Measurements from ENCODE around the gene CDH9. TPM values are rescaled to one million over a fixed set of nuclear protein-coding genes. Genes with fewer than 3 reads are reported as not detected.

CDH9 gene
- total and polyA plus RNA-seq, 9 of the 15 experiments (the other 6 are each of a cell fraction or from before 2014, with no cell fraction given): not detected

DNA sequence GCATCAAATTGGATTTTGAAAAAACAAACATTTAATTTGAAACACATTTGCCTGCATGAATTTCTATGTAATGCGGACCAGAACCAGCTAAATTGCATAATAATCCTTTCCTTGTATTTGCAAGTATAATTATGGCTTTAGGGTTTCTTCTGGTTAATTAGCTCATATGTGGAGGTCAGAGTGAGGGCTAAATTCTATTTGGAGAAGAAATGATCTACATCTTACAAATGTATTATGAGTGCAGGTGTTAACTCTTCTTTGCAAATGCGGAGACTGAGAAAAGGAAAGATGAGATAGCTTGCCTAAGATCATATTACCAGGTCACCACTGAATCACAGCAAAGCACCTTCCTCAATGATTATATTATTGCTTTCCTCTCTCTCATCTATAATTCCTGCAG, 194.7 kb downstream of the CDH9 start (continued):
- TF ChIP-seq ZNF232 (CRISPR knock-in tag; IDR thresholded peaks at IDR 0.05) (no peak), HDAC3 (IDR thresholded peaks at IDR 0.05; ENCODE audit: borderline replicate concordance, partially characterized antibody) (no peak), ZNF143 (CRISPR knock-in tag; IDR thresholded peaks at IDR 0.05) (no peak), BDP1 (IDR thresholded peaks at IDR 0.05; ENCODE audit: insufficient read depth, insufficient read length) (no peak), RBM25 (IDR thresholded peaks at IDR 0.05; ENCODE audit: low read depth, low read length, severe bottlenecking) (no peak)
- TF ChIP-seq, protein P1, sequence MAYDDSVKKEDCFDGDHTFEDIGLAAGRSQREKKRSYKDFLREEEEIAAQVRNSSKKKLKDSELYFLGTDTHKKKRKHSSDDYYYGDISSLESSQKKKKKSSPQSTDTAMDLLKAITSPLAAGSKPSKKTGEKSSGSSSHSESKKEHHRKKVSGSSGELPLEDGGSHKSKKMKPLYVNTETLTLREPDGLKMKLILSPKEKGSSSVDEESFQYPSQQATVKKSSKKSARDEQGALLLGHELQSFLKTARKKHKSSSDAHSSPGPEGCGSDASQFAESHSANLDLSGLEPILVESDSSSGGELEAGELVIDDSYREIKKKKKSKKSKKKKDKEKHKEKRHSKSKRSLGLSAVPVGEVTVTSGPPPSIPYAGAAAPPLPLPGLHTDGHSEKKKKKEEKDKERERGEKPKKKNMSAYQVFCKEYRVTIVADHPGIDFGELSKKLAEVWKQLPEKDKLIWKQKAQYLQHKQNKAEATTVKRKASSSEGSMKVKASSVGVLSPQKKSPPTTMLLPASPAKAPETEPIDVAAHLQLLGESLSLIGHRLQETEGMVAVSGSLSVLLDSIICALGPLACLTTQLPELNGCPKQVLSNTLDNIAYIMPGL (CRISPR knock-in tag; IDR thresholded peaks at IDR 0.05): no peak

DNA sequence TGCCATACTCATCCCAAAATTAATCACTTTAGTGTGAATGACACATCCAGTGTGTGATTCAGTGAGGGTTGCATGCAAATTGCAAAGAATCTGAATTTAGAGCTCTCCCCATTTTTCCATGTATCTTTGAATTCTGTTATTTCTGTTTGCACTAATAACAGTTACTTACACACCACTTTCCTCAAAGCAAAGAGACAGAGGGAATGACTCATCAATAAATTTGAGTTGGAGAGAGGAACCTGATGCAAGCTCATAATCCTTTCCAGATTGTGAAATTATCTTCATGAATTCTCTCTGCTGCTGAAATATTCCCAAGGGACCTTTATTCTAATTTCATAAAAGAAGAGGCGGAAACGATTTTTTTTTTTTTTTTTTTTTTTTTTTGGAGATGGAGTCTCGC, 204.8 kb downstream of the CDH9 start:
- WGBS (ENCODE audit: insufficient coverage, low coverage, missing lambda C conversion rate): 0% methylated on average over 2 of the region's 3 CpGs
- FAIRE-seq (no peak), DNase-seq (ENCODE audit: extremely low read depth in 1 of 4, low spot score in 3 of 4) (no peak), ATAC-seq (no peak)
- H4K20me1 ChIP-seq (replicated peaks; ENCODE audit: control insufficient read depth, insufficient read depth, low read length): no peaks in the 10 kb centered on the region
- no peaks in the 10 kb centered on the region for H3K27me3 ChIP-seq (ENCODE audit: control insufficient read depth in 2 of 2, insufficient read depth in 2 of 2, low read length in 2 of 2)
- H3K9ac ChIP-seq (ENCODE audit: insufficient read depth in 1 of 2, low read depth in 2 of 2, low read length in 2 of 2): no peak overlapping the region
- TF ChIP-seq MAFG (tag; conservative IDR thresholded peaks at IDR 0.05): peak; percentile 21; the same call in 1 of the 2 replicates
- TF ChIP-seq SP2 (IDR thresholded peaks at IDR 0.05; ENCODE audit: extremely low read depth, low read depth, low read length, poor library complexity, severe bottlenecking): no peak
- TF ChIP-seq ZNF232 (CRISPR knock-in tag; IDR thresholded peaks at IDR 0.05): no peak
- intact Hi-C loops (cut with micrococcal nuclease): no loop called here
- H3K9me1 ChIP-seq (ENCODE audit: control insufficient read depth, insufficient read depth, low read length): no peaks in the 10 kb centered on the region
- no peak overlapping the region for H3K4me3 ChIP-seq
- H2AFZ ChIP-seq (ENCODE audit: low read depth, low read length): no peak overlapping the region
- CTCF ChIA-PET (ENCODE audit: low intra/inter-chr PET ratio): no interaction called here
- in situ Hi-C loops (cut with MboI): no loop called here
- no peak overlapping the region for H3K27ac ChIP-seq (ENCODE audit: extremely low read depth, low read depth, low read length)
- no peaks in the 10 kb centered on the region for H3K4me1 ChIP-seq (replicated peaks in 1 of 2; ENCODE audit: control insufficient read depth in 2 of 2, insufficient read depth in 2 of 2, low read length in 2 of 2)
- POLR2A ChIA-PET: no interaction called here
- BruUV-seq (replicated peaks): no TSS peak
- H3K79me2 ChIP-seq (ENCODE audit: control insufficient read depth, insufficient read depth, low read length): no peaks in the 10 kb centered on the region
- no peaks in the 10 kb centered on the region for H3K36me3 ChIP-seq (ENCODE audit: control insufficient read depth, insufficient read depth, low read length)
- H3K9me3 ChIP-seq (replicated peaks; ENCODE audit: control insufficient read depth, insufficient read depth, low read depth, low read length): no peaks in the 10 kb centered on the region
- H3K4me2 ChIP-seq (ENCODE audit: insufficient read depth, low read length): no peak overlapping the region
